HG03342 (cell line): Measurements from ENCODE around the gene ANTXR1.

Experiments
- ATAC-seq: cut with Tn5 transposase; IDR thresholded peaks from one replicate; pipeline ENCODE4 v1.9.1; 2021; ENCODE audit warnings: mild to moderate bottlenecking, moderate library complexity; ENCODE audit not compliant: unreplicated experiment

The ANTXR1 gene

DNA sequence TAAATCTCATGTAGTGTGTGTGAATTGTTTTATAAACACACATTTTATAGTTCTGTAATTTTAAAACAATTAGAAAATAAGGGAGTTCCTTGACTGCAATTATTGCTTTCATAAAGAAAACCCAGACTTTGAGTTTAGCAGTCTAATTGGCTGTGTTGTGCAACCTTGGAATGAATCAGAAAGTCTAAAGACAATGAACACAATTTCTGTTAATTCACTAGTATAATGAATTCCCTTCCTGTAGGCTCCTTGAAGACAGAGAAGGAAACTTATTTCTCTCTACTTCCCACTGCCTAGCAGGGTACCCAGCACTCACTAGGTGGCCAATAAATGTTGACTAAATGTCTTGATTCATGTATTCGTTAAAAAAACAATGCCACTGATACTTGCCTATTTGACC lies 79.9 kb downstream of the ANTXR1 start:
- ATAC-seq: no peak

- no peak for ATAC-seq
Observed at GRCh38 chr2:69095305-69095704, 82.3 kb downstream of the ANTXR1 start.

- no peak for ATAC-seq
Observed at GRCh38 chr2:69096326-69097095, 83.5 kb downstream of the ANTXR1 start.

DNA sequence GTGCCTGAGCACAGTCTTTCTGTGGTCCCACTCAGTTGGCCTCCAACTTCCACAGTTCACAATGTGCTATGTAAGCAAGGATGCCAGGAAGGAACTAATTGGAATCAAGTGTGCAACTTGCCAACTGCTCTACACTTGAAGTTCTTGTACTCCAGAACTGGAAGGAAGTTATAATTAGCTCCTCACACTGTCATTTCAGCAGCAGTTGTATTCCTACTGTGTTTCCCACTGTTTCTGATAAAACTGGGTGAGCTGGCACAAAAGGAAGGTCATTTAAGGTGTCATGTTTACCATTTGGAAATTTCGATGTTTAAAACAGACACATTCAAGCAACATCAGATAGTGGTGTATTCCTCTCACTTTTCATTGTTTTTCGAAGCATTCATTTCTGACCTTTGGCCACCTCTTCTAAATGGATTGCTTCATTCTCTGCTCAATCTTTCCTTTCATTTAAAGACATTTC lies 84.2 kb downstream of the ANTXR1 start:
- ATAC-seq: no peak

DNA sequence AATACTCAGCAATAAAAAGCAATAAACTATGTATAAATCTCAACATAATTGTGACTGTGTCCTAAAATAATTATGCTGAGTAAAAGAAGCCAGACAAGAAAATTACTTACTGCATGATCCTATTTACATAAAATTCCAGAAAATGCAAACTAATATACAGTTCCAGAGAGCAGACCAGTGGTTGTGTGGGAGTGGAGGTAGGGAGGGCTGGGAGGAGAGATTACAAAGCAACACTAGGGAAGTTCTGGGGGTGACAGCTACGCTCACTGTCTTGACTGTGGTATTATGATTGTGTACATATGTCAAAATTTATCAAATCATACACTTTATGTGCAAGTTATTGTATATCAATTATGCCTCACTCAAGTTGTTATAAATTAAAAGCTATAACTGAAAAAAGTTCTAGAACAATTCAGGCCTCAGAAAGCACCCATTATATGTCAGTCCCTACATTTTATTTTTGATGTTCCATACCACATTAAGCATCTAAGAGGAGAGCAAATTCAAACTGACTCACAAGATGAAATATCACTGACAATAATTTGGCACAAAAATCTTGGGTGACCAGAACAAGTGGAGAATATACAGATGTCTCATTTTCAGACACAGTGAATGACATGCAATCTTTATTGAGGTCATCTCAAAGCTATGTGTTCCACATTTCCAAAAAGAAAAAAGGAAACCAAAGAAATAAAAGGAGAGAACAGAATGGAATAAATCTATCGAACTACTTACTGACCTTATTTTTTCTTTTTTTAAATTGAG lies 85.1 kb downstream of the ANTXR1 start:
- no peak for ATAC-seq

DNA sequence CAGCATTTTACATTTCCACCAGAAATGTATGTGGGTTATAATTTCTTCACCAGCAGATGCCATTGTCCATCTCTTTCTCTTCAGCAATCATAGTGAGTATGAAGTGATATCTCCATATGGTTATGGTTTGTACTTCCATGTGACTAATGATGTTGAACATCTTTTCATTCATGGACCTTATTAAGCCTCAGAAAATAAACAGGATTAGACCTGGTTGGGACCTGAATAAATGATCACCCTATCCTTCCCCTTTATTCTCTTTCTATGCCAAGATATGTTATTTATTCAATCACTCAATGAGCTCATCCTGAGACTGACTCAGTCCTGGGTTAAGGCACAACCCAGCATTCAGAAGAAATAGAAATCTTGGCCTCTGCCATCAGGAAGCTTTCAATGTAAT lies 86.6 kb downstream of the ANTXR1 start:
- no peak for ATAC-seq

DNA sequence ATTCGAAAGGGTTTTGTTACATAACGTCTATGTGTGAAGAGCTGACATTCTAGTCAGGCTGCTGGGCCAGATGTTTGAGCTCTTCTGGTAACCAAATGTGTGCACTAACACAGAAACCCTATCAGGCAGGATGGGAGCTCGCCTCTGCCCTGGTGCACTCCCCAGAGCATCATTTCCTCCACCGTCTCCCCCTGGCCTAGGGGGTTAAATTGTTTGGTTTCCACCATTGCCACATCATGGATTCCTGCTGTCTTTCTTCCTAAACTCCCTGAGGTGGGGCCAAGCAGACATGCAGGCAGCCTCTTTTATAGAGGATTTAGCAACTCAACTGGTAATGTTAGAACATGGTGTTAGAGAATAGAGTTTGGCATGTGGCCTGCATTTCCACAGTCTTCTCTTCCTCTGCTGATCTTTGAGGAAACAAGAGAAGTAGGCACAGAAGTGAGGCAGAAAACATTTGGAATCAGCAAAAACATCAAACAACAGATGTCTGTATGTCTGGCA lies 87.3 kb downstream of the ANTXR1 start:
- ATAC-seq: no peak

DNA sequence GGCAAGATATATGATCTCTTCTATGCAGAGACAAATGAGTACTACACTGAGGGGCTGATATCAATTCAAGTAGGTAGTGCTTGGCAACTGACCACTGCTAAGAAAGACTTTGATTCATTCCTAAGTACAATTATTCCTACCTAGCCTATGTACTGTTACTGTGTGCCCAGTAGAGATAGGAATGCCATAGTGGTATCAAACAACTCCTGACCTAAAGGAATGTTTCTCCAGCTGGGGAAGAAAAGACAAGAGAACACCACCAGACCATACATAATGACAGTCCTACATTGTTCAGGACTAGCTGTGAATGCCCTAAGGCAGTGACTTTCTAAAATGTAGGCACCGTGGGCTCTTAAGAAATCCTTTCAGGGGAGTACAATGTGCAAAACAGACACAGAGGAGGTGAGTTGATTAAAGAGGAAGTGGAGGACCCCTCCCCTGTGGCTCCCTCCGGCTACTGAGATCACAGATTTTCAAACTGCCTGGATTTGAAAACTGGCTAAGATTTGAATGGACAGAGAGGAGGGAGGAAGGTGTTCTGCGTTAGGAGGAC lies 89.1 kb downstream of the ANTXR1 start:
- no peak for ATAC-seq

DNA sequence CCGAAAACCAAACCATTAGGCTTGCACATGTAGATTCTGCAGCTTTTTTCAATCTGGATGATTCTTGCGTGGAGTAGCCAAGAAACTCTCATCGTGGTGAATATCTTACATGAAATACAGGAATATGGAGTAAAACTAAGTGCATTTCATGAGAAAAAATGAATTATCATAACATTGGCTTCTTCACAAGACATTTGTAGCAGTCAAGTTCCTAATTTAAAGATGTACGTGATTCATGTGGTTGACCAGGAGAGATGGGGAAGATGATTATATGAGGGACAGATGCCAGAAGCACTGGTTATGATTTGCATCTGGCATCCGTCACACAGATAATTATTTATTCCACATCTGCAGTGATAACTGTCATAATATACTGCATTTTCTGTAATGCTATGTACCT lies 90.4 kb downstream of the ANTXR1 start:
- no peak for ATAC-seq

- no peak for ATAC-seq
Observed at GRCh38 chr2:69104261-69104660, 91.3 kb downstream of the ANTXR1 start.

DNA sequence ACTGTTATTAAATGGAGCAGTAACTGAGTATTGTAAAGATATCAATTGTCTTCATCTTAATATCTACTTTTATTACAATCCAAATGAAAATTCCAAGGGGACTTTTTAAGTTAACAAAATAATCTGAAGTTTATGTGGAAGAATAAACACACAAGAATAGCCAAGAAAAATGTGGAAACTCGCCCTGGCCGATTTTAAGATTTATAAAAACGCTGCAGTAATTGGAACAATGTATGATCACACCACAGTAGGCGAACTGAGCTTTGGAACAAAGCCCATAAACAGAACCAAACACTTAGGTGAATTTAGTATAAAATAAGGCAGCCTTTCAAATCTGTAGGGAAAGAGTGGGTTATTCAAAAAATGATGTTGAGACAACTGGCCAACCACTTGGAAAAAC lies 96.3 kb downstream of the ANTXR1 start:
- no peak for ATAC-seq

DNA sequence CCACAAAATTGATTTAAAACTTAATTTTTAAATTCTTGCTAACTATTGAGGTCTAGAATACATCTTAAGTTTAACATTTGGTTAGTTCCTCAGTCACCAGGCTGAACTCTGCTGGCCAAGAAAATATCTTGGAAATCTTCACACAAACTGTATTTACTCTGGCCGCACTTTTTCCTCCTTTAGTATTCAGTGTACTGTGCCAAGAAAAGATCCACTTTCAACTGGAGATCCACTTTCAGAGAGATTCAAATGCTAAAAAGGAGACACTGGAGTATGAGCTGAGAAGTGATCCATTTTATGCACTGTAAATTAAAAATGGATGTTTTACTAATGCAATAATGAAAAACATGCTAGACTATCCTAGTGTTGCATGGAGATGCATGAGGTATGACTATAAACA lies 98.1 kb downstream of the ANTXR1 start:
- no peak for ATAC-seq

DNA sequence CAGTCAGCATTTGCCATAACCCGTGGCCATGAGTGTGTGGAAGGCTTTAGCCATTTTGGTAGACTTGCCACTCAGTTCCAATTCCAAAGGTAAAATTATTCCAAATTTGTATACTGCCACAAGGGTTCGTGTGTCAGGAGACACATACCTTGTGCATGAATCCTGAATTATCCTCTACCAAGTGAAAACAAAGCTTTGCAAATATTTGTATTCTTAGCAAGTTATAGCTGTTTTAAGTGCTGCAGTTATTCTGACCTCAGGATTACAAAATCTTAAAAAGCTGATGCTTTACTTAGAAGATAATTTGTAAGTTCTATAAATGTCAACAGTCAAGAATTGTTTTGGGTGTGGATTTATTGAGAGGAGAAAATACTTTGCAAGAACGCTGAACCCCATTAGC lies 100.6 kb downstream of the ANTXR1 start:
- ATAC-seq: no peak

DNA sequence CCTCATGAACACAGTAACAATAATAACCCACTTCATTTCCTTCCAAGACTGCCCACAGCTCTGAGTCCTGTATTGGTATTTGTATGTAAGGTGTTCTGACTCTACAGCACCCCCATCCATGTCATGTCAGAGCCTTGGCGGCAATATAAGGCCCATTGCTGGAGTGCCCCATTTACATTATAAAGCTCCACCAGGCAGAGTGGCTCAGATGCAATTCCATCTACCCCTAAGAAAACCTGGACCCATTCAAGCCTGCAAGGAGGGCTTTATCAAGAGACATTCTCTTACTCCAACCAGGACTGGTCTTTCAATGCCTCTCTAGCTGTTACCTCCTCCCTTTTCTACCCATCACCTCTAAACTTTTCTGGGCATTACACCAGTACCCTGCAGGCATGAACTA lies 101.6 kb downstream of the ANTXR1 start:
- ATAC-seq: no peak

DNA sequence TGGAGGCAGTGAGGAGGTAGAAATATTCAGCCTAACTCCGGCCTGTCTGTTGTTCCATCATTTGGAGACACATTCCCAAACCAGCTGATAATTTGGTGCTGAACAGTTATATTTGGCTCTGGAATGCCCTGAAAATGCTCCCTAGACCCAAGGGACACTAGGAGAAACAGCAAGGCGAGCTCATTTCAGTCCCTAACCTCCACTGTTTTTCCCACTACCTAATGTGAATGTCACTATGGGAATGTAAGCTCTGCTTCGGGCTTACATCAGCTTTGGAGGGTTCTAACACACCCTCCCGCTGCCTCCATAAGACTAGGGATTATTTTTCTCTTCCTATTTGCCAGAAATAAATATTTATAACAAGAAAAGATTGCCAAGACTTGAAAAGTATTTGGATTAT lies 103.5 kb downstream of the ANTXR1 start:
- ATAC-seq: no peak

GRCh38 chr2:69118609-69119008 lies 105.6 kb downstream of the ANTXR1 start:
- no peak for ATAC-seq

DNA sequence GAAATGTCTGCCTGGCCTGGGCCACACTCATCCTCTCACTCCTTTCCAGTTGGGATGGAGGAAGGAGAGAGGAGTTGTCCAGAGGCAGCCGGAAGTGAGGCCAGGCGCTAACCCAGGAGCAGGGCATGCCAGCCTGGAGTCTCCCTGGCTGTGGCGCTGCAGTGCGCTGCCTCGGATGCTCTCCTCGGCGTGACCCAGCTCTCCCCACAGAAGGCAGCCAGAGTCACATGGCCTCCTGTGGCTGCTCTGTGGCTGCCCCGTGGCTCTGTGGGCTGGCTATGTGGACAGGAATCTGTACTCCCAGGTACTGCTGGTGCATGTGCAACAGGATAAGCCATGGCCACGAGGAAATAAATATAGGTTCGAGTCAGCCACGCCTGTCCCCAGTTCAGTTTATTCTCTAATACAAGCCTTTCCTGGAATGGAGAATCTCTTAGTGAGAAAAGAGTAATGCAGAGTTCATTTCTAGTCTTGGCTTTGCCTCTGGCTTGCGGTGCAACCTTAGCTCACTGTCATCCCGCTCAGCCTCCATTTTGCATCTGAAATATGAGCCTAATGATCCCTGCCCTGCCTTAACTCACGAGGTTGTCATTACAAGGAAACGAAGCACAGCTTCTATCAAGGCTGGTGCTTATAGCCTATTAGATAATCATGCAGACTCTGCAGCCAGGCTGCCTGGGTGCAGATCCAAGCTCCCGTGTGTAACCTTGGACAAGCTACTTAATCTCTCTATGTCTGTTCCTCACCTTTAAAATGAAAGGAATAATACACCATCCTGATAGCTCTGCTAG lies 106.3 kb downstream of the ANTXR1 start:
- ATAC-seq: no peak

DNA sequence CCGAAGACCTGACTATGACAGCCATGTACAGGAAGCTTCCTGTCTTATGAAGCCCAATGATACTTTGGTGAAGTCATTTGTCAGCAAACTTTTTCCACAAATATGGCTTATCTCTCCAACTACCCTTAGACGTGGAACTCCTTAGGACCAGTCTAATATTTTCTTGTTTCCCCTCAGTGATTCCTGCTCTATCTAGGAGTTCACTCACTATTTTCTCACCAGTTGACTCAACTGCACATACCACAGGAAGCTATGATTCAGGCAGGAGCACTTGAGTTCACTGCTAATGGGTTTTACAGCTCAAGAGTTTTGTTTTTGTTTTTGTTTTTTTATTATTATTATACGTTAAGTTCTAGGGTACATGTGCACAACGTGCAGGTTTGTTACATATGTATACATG lies 109.3 kb downstream of the ANTXR1 start:
- ATAC-seq: no peak

DNA sequence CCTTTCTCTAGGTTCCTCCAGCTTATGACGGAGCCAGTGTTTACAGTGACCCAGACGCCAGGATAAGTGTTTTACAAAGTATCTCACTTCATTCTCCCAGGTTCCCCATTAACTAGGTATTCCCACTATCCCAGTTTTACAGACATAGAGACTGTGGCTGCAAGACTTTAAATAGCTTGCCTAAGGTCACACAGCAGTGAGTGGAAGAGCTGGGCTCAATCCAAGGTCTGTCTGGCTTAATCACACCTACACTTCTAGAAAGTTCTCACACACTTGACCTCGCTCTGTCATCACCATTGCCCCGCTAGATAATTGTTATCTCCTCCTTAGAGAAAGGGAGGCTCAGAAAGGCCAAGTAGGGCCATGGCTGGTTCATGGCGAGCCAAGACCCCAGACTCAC lies 110.2 kb downstream of the ANTXR1 start:
- no peak for ATAC-seq

- no peak for ATAC-seq
Observed at GRCh38 chr2:69124343-69124742, 111.4 kb downstream of the ANTXR1 start.

- ATAC-seq: no peak
Observed at GRCh38 chr2:69125816-69126215, 112.8 kb downstream of the ANTXR1 start.
